Adrenal gland (tissue), 12 donors: ENCODE data around the gene FAM20A. TPM values are rescaled to one million over a fixed set of nuclear protein-coding genes. Genes with fewer than 3 reads are reported as not detected.

Experiments
- DNase-seq, 7 donors: peaks; one replicate each; pipeline ENCODE4 v3.0.0-alpha.2; 2019 to 2020
- H3K27ac ChIP-seq, 5 donors: fragments of 200-600 bp; sonication (generic) in 4 of 5; 1 replicate in 3 of 5; 2 replicates in 2 of 5; pipeline versions ENCODE4 v1.5.1 to v1.8.0; 2016 to 2020; ENCODE audit warnings: mild to moderate bottlenecking in 1 of 5
- H3K27me3 ChIP-seq: fragments of 200-600 bp; 2 replicates; pipeline ENCODE4 v1.8.0; 2021
- H3K36me3 ChIP-seq, 2 donors: fragments of 200-600 bp; replicated peaks in 1 of 2; 1 replicate in 1 of 2; 2 replicates in 1 of 2; pipeline versions ENCODE4 v1.5.1 to v1.8.0; 2018 to 2022
- H3K4me1 ChIP-seq, 2 donors: fragments of 200-600 bp; replicated peaks in 1 of 2; 1 replicate in 1 of 2; 2 replicates in 1 of 2; pipeline versions ENCODE4 v1.5.1 to v1.8.0; 2018 to 2021
- H3K4me3 ChIP-seq, 4 donors: fragments of 200-600 bp; sonication (generic) in 3 of 4; one replicate each; pipeline ENCODE4 v1.5.1; 2016 to 2018
- H3K9me3 ChIP-seq, 3 donors: fragments of 200-600 bp; sonication (generic) in 1 of 3; replicated peaks in 1 of 3; 1 replicate in 2 of 3; 2 replicates in 1 of 3; pipeline versions ENCODE4 v1.5.1 to v1.8.0; 2016 to 2021
- POLR2A ChIP-seq, 2 donors: fragments of 450-650 bp; IDR thresholded peaks; one replicate each; pipeline ENCODE4 v1.6.1; 2017; ENCODE audit warnings: antibody characterized with exemption in 2 of 2, mild to moderate bottlenecking in 2 of 2, moderate library complexity in 1 of 2
- WGBS, 4 donors: extraction: QIAGEN DNeasy Blood & Tissue Kit in 2 of 4; methylation state at CpG; one replicate each; pipeline versions ENCODE4 v1.1.5 to v1.1.7; 2013 to 2017; 5-methylcytosine and 5-hydroxymethylcytosine counted together
- intact Hi-C, 2 donors: fragments of 100-400 bp; cut with DNase I; formaldehyde crosslinking; loops; one replicate each; pipeline versions ENCODE4 v1.14.1 to v1.15.0; 2022 to 2023
- polyA plus RNA-seq, 3 donors: library from polyadenylated mRNA; stranded (reverse); fragments of 200-250 nt in 2 of 3; fragments of 350-450 nt in 1 of 3; fragmentation: Illumina TruSeq in 1 of 3; extraction: RNeasy Lipid Tissue Mini Kit (QIAGEN cat#74804) in 1 of 3; gene quantifications; one replicate each; pipeline ENCODE4 v1.2.3, GENCODE V29; 2013 to 2014
- total RNA-seq, 9 donors: library from RNA; depleted of rRNA in 4 of 9; stranded (reverse); fragments of >200 nt in 4 of 9; fragments of 120-200 nt in 1 of 9; fragmentation: NEBNext Ultra II Directional in 1 of 9; extraction: Animal tissue kit (Norgen Biotek cat#: 25700) in 1 of 9; gene quantifications; one replicate each; pipeline versions ENCODE4 v1.1.0 to v1.2.4, GENCODE V29; 2013 to 2023
- TF ChIP-seq, protein P1 (sequence below), 6 experiments: fragments of 450-650 bp in 4 of 6; fragments of 200-600 bp in 2 of 6; sonication (generic) in 1 of 6; IDR thresholded peaks; 1 replicate in 5 of 6; 2 replicates in 1 of 6; pipeline versions ENCODE4 v1.5.1 to v1.8.0; 2016 to 2021; ENCODE audit warnings: antibody characterized with exemption in 6 of 6, mild to moderate bottlenecking in 2 of 6, moderate library complexity in 1 of 6
- donor health status: healthy with polysubstance abuse.
- donor health status: Bipolar disorder and iron deficiency.
- donor health status: DM: yes; HTN: yes; CAD: no.
- donor health status: DM: no; HTN: no; CAD: no.
- donor health status: DM: no; HTN: no; CAD: no.
- donor health status: DM: yes; HTN: yes; CAD: no.

Gene FAM20A
- total and polyA plus RNA-seq, 12 donors = 0.67 to 25.9 (median 8.1) TPM

DNA sequence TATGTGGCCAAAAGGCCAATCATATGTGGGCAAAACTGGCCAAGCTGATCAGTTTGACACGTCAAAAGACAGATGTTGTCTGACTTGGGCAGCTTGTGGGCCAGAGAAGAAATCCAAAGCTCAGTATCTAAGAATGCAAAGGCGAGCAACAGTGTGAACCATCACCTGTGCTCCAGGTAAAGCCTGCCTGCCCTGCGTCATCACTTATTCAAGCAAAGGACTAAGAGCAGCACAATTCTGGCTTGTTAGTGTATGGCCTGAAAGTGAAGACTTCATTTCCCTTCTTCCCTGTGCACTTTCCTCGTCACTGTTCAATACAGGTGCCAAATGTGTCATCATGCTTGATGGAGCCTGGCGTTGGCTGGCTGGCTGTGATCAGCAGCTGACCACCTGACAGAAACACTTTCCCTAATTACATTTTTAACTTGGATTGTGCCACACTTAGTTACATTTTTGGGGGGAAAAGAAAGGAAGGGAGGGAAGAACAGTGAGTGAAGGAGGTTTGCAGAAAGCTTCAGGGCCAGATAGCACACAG is 4.7 kb downstream of the FAM20A start:
- 84 to 89% (median 87%) methylated on average over 5 of the region's 5 CpGs for whole genome bisulfite sequencing, 4 donors
- Histone ChIP-seq H3K27me3 (peaks cover 18% of the 10 kb centered on the region), H3K36me3 (no peaks in the 10 kb centered on the region), H3K27ac (no peak overlapping the region), H3K9me3 (no peaks in the 10 kb centered on the region), H3K4me1 (peaks cover 5 to 22% of the 10 kb centered on the region in 2 donors), H3K4me3 (no peak overlapping the region)
- no peak for TF ChIP-seq POLR2A (IDR thresholded peaks at IDR 0.05)
- TF ChIP-seq, protein P1, sequence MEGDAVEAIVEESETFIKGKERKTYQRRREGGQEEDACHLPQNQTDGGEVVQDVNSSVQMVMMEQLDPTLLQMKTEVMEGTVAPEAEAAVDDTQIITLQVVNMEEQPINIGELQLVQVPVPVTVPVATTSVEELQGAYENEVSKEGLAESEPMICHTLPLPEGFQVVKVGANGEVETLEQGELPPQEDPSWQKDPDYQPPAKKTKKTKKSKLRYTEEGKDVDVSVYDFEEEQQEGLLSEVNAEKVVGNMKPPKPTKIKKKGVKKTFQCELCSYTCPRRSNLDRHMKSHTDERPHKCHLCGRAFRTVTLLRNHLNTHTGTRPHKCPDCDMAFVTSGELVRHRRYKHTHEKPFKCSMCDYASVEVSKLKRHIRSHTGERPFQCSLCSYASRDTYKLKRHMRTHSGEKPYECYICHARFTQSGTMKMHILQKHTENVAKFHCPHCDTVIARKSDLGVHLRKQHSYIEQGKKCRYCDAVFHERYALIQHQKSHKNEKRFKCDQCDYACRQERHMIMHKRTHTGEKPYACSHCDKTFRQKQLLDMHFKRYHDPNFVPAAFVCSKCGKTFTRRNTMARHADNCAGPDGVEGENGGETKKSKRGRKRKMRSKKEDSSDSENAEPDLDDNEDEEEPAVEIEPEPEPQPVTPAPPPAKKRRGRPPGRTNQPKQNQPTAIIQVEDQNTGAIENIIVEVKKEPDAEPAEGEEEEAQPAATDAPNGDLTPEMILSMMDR (IDR thresholded peaks at IDR 0.05) = no peak
- DNase-seq = no peak
- intact Hi-C loops = no loop called here

DNA sequence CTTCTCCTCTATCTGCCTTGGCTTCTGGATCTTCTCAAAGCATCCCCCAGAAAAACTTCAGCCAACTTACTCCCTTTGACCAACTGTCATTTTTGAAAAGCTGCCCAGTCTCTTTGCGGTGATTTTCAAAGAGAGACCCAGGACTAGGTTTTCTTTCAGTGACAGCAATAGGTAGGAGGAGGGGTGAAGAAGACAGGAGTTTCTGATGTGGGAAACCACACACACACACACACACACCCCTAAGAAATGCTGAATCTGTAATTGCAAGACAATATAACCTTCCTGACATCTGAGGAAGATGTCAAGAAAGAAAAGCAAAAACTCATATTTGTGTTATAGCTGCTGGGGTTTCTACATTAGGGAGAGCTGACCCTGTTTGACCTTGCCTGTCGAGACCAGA is 5.2 kb downstream of the FAM20A start:
- H3K4me1 ChIP-seq = peaks cover under 1 to 18% of the 10 kb centered on the region in 2 donors
- intact Hi-C loops = no loop called here
- TF ChIP-seq POLR2A (IDR thresholded peaks at IDR 0.05) = no peak
- TF ChIP-seq, protein P1 (IDR thresholded peaks at IDR 0.05) = no peak
- H3K9me3 ChIP-seq = no peaks in the 10 kb centered on the region
- WGBS, 4 donors = 70 to 83% (median 80%) methylated on average over 2 of the region's 2 CpGs
- H3K27me3 ChIP-seq = peaks cover 13% of the 10 kb centered on the region
- H3K4me3 ChIP-seq = no peak overlapping the region
- H3K27ac ChIP-seq = no peak overlapping the region
- no peak for DNase-seq
- no peaks in the 10 kb centered on the region for H3K36me3 ChIP-seq

DNA sequence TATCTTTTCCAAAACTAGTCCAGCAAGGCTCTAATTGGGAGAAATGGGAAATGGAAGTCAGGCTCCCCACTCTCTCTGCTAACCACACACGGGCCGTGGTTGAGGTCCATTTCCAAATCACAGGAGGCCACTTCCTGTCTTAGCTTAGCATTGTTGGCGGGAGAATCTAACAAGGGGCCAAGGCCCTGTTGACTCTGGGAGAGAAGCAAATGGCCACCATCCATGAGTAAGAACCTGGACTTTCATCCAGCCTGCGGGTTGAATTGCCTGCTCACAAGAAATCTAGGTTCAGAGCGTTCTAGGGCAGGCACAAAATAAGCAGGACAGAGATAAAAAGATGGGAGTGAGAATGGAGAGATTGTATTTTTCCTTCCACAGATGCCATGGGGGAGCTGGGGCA is 5.7 kb downstream of the FAM20A start:
- 72 to 77% (median 73%) methylated on average over 5 of the region's 5 CpGs for WGBS, 4 donors
- peaks cover 0 to 16% of the 10 kb centered on the region in 2 donors for H3K4me1 ChIP-seq

DNA sequence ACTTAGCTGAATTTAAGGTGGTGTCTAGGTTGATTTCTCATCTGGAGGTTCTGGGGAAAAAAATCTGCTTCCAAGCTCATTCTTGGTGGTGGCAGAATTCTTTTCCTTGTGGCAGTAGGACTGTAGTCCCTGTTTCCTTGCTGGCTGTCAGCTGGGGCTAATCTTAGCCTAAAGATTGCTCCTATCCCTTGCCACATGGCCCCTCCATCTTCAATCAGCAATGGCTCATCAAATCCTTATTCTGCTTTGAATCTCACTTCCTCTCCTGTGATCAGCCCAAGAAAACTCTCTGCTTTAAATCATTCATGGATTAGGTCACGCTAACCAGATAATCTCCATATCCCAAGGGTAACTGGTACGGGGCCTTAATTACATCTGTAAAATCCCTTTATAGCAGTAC is 6.6 kb downstream of the FAM20A start:
- no peaks in the 10 kb centered on the region for H3K9me3 ChIP-seq
- H3K27me3 ChIP-seq = peaks cover 2% of the 10 kb centered on the region
- DNase-seq = no peak
- no peaks in the 10 kb centered on the region for H3K36me3 ChIP-seq
- H3K4me3 ChIP-seq = no peak overlapping the region
- H3K4me1 ChIP-seq = peaks cover 0 to 10% of the 10 kb centered on the region in 2 donors
- TF ChIP-seq POLR2A (IDR thresholded peaks at IDR 0.05) = no peak
- TF ChIP-seq, protein P1 (IDR thresholded peaks at IDR 0.05) = no peak
- intact Hi-C loops = no loop called here
- no peak overlapping the region for H3K27ac ChIP-seq
- 85 to 90% (median 89%) methylated on average over 2 of the region's 2 CpGs for WGBS, 4 donors

More for the DNA sequence above, 5.7 kb downstream of the FAM20A start:
- H3K4me3 ChIP-seq = no peak overlapping the region
- intact Hi-C loops = no loop called here
- peaks cover 11% of the 10 kb centered on the region for H3K27me3 ChIP-seq
- no peak for DNase-seq
- TF ChIP-seq, protein P1 (IDR thresholded peaks at IDR 0.05) = no peak
- no peak for TF ChIP-seq POLR2A (IDR thresholded peaks at IDR 0.05)
- H3K9me3 ChIP-seq = no peaks in the 10 kb centered on the region
- H3K36me3 ChIP-seq = no peaks in the 10 kb centered on the region
- H3K27ac ChIP-seq = no peak overlapping the region
